AML-193 (cell line): ENCODE data around the gene COLEC12.

ENCODE experiments used
- DNase-seq, 2 experiments: peaks; one replicate each; lab custom pipeline; 2025; lab: John Stamatoyannopoulos, UW

The COLEC12 gene

GRCh38 chr18:474416-474815, 26.1 kb downstream of the COLEC12 start:
- DNase-seq, result no peak

DNA sequence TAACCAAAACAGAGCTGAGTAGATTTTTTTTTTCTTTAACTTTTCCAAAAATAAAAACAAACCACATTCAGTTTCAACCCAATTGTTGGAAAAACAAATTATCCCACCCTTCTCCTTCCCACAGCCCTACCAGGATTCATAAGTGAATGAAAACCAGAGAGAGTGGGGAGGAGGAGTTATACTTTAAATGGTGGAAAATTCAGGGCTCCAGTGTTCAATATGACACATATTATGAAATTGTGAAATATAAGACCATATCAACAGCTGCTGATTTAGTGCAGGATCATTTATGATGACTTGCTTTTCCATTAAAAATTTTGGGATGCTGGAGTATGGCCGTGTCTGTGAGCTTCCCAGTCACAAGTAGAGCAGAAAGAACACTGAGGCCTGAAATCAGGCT, 26.7 kb downstream of the COLEC12 start:
- no peak for DNase-seq

GRCh38 chr18:471716-472115, 28.8 kb downstream of the COLEC12 start:
- DNase-seq, result no peak

GRCh38 chr18:470661-471501, 29.6 kb downstream of the COLEC12 start:
- peak; percentile 69 to 77 for DNase-seq

DNA sequence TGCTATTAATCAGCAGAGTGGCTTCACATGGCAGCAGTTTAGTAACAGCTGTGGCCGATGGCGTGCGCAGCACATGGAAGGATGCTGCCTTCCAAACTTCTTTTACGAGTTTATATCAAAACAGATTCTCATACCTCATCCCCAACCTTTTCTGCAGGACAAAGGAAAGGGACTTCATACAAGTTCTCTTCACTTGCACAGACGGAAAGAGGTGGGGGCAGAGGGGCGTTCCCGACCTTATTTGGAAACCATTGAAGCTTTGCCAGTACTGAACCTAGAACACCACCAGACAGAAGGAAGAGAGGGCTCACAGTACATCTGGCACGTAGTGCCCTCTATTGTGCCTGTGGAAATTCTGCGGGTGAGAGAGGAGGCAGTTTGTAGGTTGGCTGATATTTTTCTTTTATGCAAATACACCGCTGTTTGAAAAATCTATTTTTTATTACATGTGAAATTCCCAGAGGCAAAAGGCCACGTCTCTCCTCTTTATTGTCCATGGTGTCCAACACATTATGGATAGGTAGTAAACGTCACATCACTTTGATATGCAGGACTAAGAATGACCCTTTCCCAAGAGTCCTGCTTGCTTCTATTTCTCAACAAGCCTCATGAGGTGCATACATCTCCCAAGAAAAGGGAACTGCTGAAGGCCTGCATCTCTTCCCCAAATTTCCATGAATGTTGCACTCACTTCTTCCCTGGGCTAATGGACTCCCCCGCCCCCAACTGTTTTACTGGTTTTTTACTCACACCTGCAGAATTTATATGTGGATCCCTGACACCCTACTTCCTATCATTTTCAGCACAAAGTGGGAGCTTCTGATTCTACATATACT, 31.3 kb downstream of the COLEC12 start:
- DNase-seq, result no peak

- DNase-seq, result peak; percentile 57 to 73
Measured at GRCh38 chr18:463827-464541, 36.5 kb downstream of the COLEC12 start.

GRCh38 chr18:463403-463802, 37.1 kb downstream of the COLEC12 start:
- no peak for DNase-seq

DNA sequence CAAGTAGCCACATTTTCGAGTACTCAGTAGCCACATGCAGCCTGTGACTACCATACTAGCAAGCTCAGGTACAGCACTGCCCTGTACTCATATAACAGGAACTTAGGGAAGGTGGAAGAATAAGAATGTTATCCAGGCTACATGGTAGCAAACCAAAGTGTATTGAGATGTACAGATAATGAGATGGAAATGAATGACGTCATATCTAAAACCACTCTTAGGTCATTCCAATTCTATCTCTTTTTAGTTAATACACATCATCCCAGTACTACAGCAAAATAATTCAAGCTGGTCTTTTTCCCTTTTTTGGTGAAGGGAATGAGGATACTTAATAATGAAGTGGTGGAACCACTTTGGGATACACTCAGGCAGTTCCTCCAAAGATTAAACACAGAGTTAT, 38.7 kb downstream of the COLEC12 start:
- no peak for DNase-seq

DNA sequence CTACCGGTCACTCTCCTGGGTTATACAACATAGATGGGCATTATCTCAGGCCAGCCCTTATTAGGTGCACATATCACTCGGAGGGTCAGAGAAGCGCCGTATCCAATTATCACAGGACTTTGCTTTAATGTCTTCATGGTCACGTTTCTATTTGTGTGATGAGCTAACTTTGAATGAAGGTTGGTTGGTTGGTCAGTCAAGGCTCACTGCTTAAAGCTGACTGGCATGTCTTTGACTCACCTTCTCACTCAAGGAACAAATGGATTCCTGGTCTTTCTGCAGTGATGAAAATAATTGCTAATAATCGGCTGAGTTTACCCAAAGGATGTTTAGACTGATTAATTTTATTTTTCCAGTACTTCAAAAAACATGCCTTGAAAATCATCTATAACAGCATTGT, 39.7 kb downstream of the COLEC12 start:
- no peak for DNase-seq

- no peak for DNase-seq
Measured at GRCh38 chr18:459814-460593, 40.5 kb downstream of the COLEC12 start.

- DNase-seq, result no peak
Measured at GRCh38 chr18:457521-458412, 42.7 kb downstream of the COLEC12 start.

- DNase-seq, result no peak
Measured at GRCh38 chr18:457140-457519, 43.4 kb downstream of the COLEC12 start.

- no peak for DNase-seq
Measured at GRCh38 chr18:456361-457139, 44.0 kb downstream of the COLEC12 start.

DNA sequence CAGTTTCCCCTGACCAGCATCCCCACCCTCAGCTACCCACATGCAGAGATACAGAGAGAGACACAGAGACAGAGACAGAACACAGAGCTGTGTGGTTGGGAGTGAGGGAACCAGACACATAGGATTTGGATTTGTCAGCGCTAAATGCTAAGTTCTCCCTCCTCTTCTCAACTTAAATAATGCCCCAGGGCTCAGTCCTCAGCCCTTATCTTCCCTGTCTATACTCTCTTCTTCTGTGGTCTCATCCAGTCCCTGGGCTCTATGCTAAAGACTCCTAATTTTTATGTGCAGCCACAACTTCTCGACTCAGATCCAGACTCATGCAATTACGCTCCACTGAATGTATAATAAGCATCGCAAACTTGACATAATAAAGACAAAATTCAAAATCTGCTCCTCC, 47.1 kb downstream of the COLEC12 start:
- DNase-seq, result no peak

- DNase-seq, result no peak
Measured at GRCh38 chr18:452816-453215, 47.7 kb downstream of the COLEC12 start.

DNA sequence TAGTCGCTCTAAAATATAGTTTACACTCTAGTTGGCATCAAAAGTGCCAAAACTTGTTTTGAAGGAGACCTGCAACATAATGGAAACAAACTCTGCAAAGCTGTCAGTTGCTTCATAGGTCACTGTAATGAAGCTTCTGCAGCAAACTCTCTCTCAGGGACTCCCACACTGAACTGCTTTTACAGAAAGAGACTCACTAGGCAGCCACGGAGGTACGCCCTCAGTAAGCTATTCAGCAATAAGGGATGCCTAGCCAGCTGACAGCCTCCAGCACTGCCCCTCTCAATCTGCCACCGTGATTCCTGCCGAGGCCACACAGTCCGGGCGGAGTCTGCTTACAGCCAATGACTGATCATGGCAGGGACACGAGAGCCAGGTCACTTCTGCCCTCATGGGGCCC, 51.1 kb downstream of the COLEC12 start:
- no peak for DNase-seq

DNA sequence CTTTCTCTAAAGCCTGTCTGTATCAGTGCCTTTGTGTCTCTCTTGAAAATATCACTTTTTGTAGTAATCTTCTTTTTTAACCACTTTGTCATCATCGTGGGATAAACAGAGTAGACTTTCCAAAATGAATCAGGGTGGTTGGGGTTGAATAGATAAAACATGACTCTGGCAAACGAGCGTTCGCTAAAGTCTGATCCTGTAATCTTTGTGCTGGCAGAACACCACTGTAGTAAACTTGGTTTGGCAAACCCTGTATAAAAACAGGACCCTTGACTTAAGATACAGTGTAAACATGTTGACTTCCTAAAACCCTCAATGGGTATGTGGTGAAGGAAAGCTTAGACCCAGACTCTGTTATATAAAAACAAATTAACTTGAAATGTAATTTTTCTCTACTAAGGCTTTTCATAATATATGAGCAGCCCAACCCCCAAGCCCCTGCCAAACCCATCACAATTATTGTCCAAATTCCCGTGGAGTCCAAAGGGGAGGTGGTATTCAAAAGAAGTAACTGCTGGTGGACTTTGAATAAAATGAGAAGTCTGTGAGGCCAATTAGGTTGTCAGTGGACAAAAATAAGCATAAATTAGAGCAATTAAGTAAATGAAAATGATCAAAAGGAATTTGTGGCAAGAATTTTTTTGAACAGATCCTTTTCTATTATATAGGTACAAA, 52.2 kb downstream of the COLEC12 start:
- DNase-seq, result no peak

DNA sequence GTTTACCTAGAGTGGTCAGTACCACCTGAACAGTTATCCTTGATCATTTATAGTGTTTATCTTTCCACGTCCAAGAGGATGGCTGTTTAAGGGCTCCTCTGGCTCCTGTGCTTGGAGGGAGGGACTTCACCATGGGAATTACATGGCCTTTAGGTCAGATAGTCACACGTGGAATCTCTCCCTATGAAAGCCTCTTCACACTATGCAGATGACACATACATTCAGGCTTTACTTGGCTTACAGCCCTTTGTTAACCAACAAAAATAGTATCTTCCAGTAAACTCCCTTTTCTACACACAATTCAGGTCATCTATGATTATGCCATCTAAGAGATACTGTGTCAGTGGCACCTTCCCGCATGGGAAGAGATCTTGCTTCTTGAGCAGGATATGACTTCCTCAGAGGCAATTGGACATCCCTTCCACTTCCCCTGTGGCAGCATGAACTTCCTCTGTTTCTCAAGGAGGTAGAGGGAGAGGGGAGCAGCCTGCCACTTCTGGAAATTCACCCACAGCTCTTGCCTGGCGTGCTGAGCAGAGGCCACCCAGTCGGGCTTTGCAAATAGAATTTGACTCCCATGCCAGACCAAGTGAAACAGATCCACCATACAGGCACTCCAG, 53.5 kb downstream of the COLEC12 start:
- DNase-seq, result no peak

DNA sequence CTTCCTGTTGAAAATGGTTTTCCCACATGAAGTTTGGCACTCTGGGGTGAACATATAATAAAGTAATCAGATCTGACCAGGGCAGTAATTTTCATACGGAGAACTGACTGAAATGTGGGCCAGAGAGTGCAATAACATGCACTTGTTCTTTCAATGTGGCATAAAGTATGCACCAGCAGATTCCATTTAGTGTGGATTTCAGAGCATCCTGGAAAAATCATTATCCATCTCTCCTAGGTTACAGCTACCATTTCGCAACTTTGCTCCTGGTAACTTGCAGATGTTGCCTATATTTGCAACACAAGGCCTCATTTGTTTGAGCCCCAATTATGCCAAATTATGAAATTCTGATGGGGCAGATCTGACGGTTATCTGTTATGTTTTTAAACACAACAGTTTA, 55.4 kb downstream of the COLEC12 start:
- DNase-seq, result no peak
